Stimulated activated CD8-positive, alpha-beta memory T cell treated with anti-CD3 and anti-CD28 coated beads, Interleukin-7, amount 100 ng/mL, for 1 hour (primary cell): ENCODE data around the gene OGFOD2.

Experiments
- DNase-seq, 2 donors: peaks; one replicate each; pipeline ENCODE4 v3.0.0-alpha.2; 2020; ENCODE audit warnings: low read depth in 2 of 2

OGFOD2 gene

GRCh38 chr12:122989225-122989839, 14.3 kb downstream of the OGFOD2 start:
- DNase-seq: no peak

- DNase-seq: no peak
These were observed 14.9 kb downstream of the OGFOD2 start for GRCh38 chr12:122989874-122990419.

GRCh38 chr12:122990561-122990960, 15.5 kb downstream of the OGFOD2 start:
- no peak for DNase-seq

- DNase-seq: no peak
These were observed 16.0 kb downstream of the OGFOD2 start for GRCh38 chr12:122990961-122991622.

GRCh38 chr12:122991623-122992275, 16.7 kb downstream of the OGFOD2 start:
- DNase-seq: no peak

- no peak for DNase-seq
These were observed 17.3 kb downstream of the OGFOD2 start for GRCh38 chr12:122992386-122992785.

GRCh38 chr12:122994140-122994675, 19.2 kb downstream of the OGFOD2 start:
- no peak for DNase-seq

GRCh38 chr12:122994781-122995502, 19.9 kb downstream of the OGFOD2 start:
- DNase-seq: no peak

- DNase-seq: no peak
These were observed 20.6 kb downstream of the OGFOD2 start for GRCh38 chr12:122995503-122996187.

- no peak for DNase-seq
These were observed 21.2 kb downstream of the OGFOD2 start for GRCh38 chr12:122996188-122996601.

GRCh38 chr12:122996621-122997342, 21.7 kb downstream of the OGFOD2 start:
- DNase-seq: no peak

GRCh38 chr12:122997343-122998250, 22.6 kb downstream of the OGFOD2 start:
- no peak for DNase-seq

GRCh38 chr12:122998316-122998715, 23.3 kb downstream of the OGFOD2 start:
- DNase-seq: no peak

- DNase-seq: no peak
These were observed 24.3 kb downstream of the OGFOD2 start for GRCh38 chr12:122999196-122999946.

- DNase-seq: no peak
These were observed 25.0 kb downstream of the OGFOD2 start for GRCh38 chr12:122999986-123000420.

- no peak for DNase-seq
These were observed 25.5 kb downstream of the OGFOD2 start for GRCh38 chr12:123000578-123000977.

- DNase-seq: no peak
These were observed 26.4 kb downstream of the OGFOD2 start for GRCh38 chr12:123001464-123001863.

- DNase-seq: no peak
These were observed 28.2 kb downstream of the OGFOD2 start for GRCh38 chr12:123003257-123003656.

GRCh38 chr12:123004287-123004686, 29.2 kb downstream of the OGFOD2 start:
- DNase-seq: no peak
